ENCODE results near the gene BRAP.

DNA sequence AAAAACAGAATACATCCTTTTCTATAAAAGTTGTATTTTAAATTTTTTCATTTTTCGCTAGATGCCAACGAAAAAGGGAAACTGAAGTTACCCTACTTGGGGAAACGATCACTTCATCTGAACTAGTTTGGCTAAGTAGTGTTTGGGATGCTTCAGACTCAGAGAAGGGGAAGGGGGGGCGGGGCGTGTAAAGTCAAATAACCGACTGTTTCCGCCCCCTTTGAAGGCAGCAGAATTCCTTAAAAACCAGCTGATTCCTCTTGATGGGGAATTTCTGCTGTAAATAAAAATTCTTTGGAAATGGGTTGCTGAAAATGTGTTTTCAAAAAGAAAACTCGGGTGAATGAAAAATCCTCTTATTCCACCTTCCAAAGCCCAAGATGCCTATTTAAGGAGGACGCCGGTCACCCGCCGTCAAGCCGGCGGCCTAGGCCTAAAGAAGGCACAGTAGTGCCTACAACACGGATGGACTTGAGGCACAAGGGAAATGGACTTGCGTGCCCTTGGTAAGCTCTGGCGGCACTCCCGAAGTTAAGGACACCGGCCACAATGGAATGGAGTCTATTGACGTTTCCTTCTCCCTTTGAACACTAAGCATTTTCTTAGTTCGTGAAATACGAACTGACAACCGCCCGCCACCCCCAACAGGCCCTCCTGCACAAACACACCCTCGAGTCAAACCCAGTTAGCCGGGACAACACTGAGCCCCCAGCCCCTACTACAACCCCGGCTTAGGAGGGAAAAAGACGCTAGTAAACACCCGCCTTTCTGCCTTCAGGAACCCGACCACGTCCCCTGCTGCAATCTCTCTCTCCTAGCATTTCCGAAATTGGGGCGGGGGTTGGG, 88.5 kb downstream of the BRAP start:
- TF ChIP-seq, protein P1, sequence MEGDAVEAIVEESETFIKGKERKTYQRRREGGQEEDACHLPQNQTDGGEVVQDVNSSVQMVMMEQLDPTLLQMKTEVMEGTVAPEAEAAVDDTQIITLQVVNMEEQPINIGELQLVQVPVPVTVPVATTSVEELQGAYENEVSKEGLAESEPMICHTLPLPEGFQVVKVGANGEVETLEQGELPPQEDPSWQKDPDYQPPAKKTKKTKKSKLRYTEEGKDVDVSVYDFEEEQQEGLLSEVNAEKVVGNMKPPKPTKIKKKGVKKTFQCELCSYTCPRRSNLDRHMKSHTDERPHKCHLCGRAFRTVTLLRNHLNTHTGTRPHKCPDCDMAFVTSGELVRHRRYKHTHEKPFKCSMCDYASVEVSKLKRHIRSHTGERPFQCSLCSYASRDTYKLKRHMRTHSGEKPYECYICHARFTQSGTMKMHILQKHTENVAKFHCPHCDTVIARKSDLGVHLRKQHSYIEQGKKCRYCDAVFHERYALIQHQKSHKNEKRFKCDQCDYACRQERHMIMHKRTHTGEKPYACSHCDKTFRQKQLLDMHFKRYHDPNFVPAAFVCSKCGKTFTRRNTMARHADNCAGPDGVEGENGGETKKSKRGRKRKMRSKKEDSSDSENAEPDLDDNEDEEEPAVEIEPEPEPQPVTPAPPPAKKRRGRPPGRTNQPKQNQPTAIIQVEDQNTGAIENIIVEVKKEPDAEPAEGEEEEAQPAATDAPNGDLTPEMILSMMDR (IDR thresholded peaks at IDR 0.05 in 4 of 5, conservative IDR thresholded peaks at IDR 0.05 in 1 of 5), result no peak
- peak in 1 of 2 donors; percentile 12 for TF ChIP-seq POLR2A (IDR thresholded peaks at IDR 0.05)

Measured in gastrocnemius medialis (tissue), 4 donors.